Thyroid gland (tissue), 4 donors: Measurements from ENCODE around the gene FAM229A. TPM values are rescaled to one million over a fixed set of nuclear protein-coding genes. Genes with fewer than 3 reads are reported as not detected.

Experiments
- DNase-seq, 2 donors: peaks; one replicate each; pipeline ENCODE4 v3.0.0-alpha.2; 2019
- H3K27ac ChIP-seq, 3 donors: fragments of 200-600 bp; sonication (generic); 1 replicate in 2 of 3; 2 replicates in 1 of 3; pipeline ENCODE4 v1.5.1; 2016 to 2019; ENCODE audit warnings: mild to moderate bottlenecking in 1 of 3, moderate library complexity in 1 of 3
- H3K27me3 ChIP-seq: fragments of 200-600 bp; sonication (generic); one replicate; pipeline ENCODE4 v1.5.1; 2019
- H3K36me3 ChIP-seq, 2 donors: fragments of 200-600 bp; sonication (generic); one replicate each; pipeline ENCODE4 v1.5.1; 2016 to 2019
- H3K4me1 ChIP-seq, 2 donors: fragments of 200-600 bp; sonication (generic); one replicate each; pipeline ENCODE4 v1.5.1; 2017 to 2019
- H3K4me3 ChIP-seq, 3 donors: fragments of 200-600 bp; sonication (generic); replicated peaks in 1 of 3; 1 replicate in 2 of 3; 2 replicates in 1 of 3; pipeline ENCODE4 v1.5.1; 2016; ENCODE audit warnings: mild to moderate bottlenecking in 1 of 3
- H3K9me3 ChIP-seq: fragments of 200-600 bp; sonication (generic); one replicate; pipeline ENCODE4 v1.5.1; 2017
- POLR2A ChIP-seq, 2 donors: fragments of 450-650 bp; IDR thresholded peaks; one replicate each; pipeline ENCODE4 v1.6.1; 2017; ENCODE audit warnings: antibody characterized with exemption in 2 of 2, mild to moderate bottlenecking in 2 of 2, moderate library complexity in 1 of 2
- whole genome bisulfite sequencing, 2 donors: methylation state at CpG; one replicate each; pipeline ENCODE4 v1.1.5; 2017; 5-methylcytosine and 5-hydroxymethylcytosine counted together
- intact Hi-C: fragments of 100-400 bp; cut with DNase I; formaldehyde crosslinking; loops from one replicate; pipeline ENCODE4 v1.15.1; 2023
- total RNA-seq, 4 donors: library from RNA; depleted of rRNA; stranded (reverse); fragments of >200 nt; gene quantifications; one replicate each; pipeline ENCODE4 v1.2.3, GENCODE V29; 2016
- TF ChIP-seq, protein P1 (sequence below), 6 experiments: fragments of 200-600 bp in 3 of 6; fragments of 450-650 bp in 3 of 6; sonication (generic) in 3 of 6; IDR thresholded peaks; one replicate each; pipeline ENCODE4 v1.5.1; 2016 to 2019; ENCODE audit warnings: antibody characterized with exemption in 6 of 6, mild to moderate bottlenecking in 2 of 6, inconsistent platforms in 1 of 6, moderate library complexity in 1 of 6

FAM229A gene
- total RNA-seq, 4 donors from 2014 or later: 5.1 to 20.0 (median 7.4) TPM

DNA sequence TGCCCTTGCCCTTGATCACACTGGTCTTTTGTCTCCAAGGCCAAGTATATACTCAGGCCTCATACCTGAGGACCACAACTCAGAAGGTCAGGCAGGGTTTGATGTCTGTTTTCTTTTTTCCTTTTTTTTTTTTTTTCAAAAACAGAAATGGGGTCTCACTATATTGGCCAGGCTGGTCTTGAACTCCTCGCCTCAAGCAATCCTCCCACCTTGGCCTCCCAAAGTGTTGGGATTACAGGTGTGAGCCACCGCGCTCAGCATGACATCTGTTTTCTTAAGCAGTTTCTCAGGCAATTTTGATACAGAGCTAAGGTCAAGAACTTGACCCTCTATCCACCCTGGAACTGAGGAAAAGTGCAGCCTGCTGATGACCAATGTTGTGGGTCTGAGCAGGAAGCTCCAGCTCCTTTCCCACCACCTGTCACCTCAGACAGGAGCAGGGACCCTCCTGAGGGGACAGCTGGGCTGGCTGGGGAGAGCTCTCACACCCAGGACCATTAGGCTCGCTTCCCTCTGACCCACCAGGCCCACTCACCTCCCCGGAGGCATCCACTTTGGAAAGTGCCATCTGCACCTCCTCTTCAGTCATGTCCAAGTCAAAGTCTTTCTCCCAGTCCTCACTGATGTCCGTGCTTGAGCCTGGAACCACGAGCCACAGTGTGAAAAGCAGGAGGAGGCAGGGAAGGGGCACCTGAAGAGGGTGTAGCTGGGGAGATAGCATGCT, 5.8 kb upstream of the FAM229A start:
- intact Hi-C loops: no loop called here
- H3K36me3 ChIP-seq: peaks cover 41 to 50% of the 10 kb centered on the region in 2 donors

DNA sequence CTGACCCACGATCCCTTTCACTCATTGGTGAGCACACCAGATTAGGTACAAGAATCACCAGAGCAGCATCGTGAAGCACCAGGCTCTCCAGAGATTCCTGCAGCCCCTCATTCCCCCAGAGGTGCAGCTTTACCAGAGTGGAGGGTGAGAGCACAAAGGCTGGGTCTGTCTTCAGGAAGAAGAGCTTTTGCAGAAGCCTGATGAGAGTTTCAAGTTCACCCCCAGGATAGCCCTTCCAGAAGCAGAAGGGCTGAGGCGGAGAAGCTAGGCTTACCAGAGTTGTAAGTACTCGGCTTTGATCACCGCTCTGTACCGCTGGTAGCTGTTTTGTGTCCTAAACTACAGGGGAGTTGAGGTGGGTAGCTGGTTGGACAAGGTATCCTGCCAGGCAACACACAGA, 3.2 kb upstream of the FAM229A start:
- Histone ChIP-seq H3K27ac (peak overlapping the region in 1 of 3 donors; percentile 12), H3K4me1 (peaks cover 31 to 50% of the 10 kb centered on the region in 2 donors), H3K27me3 (no peaks in the 10 kb centered on the region), H3K36me3 (peaks cover 33 to 41% of the 10 kb centered on the region in 2 donors), H3K4me3 (no peak overlapping the region), H3K9me3 (no peaks in the 10 kb centered on the region)
- TF ChIP-seq POLR2A (IDR thresholded peaks at IDR 0.05): no peak
- TF ChIP-seq, protein P1, sequence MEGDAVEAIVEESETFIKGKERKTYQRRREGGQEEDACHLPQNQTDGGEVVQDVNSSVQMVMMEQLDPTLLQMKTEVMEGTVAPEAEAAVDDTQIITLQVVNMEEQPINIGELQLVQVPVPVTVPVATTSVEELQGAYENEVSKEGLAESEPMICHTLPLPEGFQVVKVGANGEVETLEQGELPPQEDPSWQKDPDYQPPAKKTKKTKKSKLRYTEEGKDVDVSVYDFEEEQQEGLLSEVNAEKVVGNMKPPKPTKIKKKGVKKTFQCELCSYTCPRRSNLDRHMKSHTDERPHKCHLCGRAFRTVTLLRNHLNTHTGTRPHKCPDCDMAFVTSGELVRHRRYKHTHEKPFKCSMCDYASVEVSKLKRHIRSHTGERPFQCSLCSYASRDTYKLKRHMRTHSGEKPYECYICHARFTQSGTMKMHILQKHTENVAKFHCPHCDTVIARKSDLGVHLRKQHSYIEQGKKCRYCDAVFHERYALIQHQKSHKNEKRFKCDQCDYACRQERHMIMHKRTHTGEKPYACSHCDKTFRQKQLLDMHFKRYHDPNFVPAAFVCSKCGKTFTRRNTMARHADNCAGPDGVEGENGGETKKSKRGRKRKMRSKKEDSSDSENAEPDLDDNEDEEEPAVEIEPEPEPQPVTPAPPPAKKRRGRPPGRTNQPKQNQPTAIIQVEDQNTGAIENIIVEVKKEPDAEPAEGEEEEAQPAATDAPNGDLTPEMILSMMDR (IDR thresholded peaks at IDR 0.05): no peak
- DNase-seq: peak in 1 of 2 donors; percentile 67
- intact Hi-C loops: no loop called here
- WGBS, 2 donors: 43 to 63% methylated on average over 6 of the region's 6 CpGs

More for the DNA sequence above, 5.8 kb upstream of the FAM229A start:
- Histone ChIP-seq H3K27me3 (no peaks in the 10 kb centered on the region), H3K4me3 (no peak overlapping the region), H3K27ac (no peak overlapping the region), H3K9me3 (no peaks in the 10 kb centered on the region), H3K4me1 (peaks cover 18 to 29% of the 10 kb centered on the region in 2 donors)
- no peak for DNase-seq
- TF ChIP-seq, protein P1 (IDR thresholded peaks at IDR 0.05): no peak
- no peak for TF ChIP-seq POLR2A (IDR thresholded peaks at IDR 0.05)
- 93 to 94% methylated on average over 7 of the region's 7 CpGs for WGBS, 2 donors

DNA sequence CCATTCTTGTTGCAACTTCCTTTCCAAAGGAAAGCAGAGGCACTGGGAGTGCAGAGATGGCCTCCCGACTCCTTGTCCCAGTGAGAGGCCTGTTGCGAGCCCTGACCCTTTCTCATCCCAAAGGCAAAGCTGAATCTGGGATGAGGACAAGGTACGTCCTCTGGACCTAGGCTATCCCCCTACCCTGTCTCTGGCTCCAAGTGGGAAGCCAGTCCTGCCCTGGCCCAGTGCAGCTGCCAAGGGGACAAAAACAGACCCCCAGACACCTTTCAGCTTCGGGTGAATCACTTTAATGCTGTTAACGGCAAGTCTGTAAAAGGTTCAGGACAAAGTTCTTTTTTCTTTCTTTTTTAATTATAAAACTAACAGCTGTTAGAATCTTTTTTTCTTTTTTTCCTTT, 2.6 kb upstream of the FAM229A start:
- Histone ChIP-seq H3K9me3 (no peaks in the 10 kb centered on the region), H3K27ac (peak overlapping the region in 1 of 3 donors; percentile 13), H3K4me1 (peaks cover 31 to 50% of the 10 kb centered on the region in 2 donors), H3K4me3 (no peak overlapping the region), H3K27me3 (no peaks in the 10 kb centered on the region), H3K36me3 (peaks cover 31 to 40% of the 10 kb centered on the region in 2 donors)
- intact Hi-C loops: no loop called here
- WGBS, 2 donors: 86 to 90% methylated on average over 5 of the region's 5 CpGs
- TF ChIP-seq, protein P1 (IDR thresholded peaks at IDR 0.05): no peak
- no peak for TF ChIP-seq POLR2A (IDR thresholded peaks at IDR 0.05)
- DNase-seq: no peak

DNA sequence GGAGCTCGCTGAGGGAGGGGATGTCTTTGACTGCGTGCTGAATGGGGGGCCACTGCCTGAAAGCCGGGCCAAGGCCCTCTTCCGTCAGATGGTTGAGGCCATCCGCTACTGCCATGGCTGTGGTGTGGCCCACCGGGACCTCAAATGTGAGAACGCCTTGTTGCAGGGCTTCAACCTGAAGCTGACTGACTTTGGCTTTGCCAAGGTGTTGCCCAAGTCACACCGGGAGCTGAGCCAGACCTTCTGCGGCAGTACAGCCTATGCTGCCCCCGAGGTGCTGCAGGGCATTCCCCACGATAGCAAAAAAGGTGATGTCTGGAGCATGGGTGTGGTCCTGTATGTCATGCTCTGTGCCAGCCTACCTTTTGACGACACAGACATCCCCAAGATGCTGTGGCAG, 1.4 kb upstream of the FAM229A start:
- 64 to 77% methylated on average over 8 to 10 of the region's 12 CpGs for WGBS, 2 donors
- Histone ChIP-seq H3K4me1 (peaks cover 31 to 50% of the 10 kb centered on the region in 2 donors), H3K9me3 (no peaks in the 10 kb centered on the region), H3K27ac (no peak overlapping the region), H3K27me3 (no peaks in the 10 kb centered on the region), H3K36me3 (peaks cover 25 to 28% of the 10 kb centered on the region in 2 donors), H3K4me3 (no peak overlapping the region)
- TF ChIP-seq POLR2A (IDR thresholded peaks at IDR 0.05): no peak
- TF ChIP-seq, protein P1 (IDR thresholded peaks at IDR 0.05): peak in 1 of 6 experiments; percentile 9
- intact Hi-C loops: no loop called here
- DNase-seq: peak; percentile 78 to 81
